ENCODE results near the gene UBE2B.

GRCh38 chr5:134432174-134432573 is 60.8 kb downstream of the UBE2B start:
- TF ChIP-seq CTCF (IDR thresholded peaks at IDR 0.05) = no peak
- no peak for TF ChIP-seq POLR2A (IDR thresholded peaks at IDR 0.05)
